RPMI7951 (cell line): Measurements from ENCODE around the gene PRLR. TPM values are rescaled to one million over a fixed set of nuclear protein-coding genes. Genes with fewer than 3 reads are reported as not detected.

ENCODE experiments used
- DNase-seq: peaks from one replicate; pipeline ENCODE4 v3.0.0-alpha.2; 2012; ENCODE audit warnings: low read depth
- total RNA-seq: library from RNA; depleted of rRNA; stranded (reverse); fragments of >200 nt; shearing (Covaris generic); gene quantifications from 2 replicates; pipeline ENCODE4 v1.2.3, GENCODE V29; 2014

Gene PRLR
- total RNA-seq, 1 experiment from 2014 or later, result 0.12 TPM

GRCh38 chr5:35161652-35162273 is 68.5 kb downstream of the PRLR start:
- no peak for DNase-seq

DNA sequence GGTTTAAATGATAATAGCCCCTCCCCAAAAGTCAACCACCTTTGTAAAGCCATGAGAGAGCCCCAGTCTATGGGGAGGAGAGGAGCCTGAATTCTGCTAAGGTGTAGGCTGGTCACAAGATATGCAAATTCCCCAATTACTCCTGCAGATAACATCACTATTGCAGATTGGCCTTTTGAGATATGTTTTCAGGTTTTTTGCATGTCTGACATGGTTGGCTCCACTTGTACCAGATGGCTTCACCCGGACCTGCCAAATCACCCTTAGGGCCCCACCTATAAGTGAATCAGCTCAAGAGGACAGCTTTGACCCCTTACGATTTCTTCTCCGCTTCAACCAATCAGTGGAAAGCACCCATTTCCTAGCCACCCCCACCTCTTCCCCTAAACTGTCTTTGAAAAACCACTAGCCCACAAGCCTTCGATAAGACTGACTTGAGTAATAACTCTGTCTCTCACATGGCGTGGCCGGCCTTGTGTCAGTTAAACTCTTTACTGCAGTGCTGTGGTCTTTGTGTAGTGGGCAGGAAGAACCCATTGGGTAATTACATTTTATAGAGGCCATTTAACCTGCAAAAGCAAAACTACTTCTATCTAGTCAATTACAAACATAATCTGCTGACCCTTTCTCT is 69.7 kb downstream of the PRLR start:
- DNase-seq, result no peak

- DNase-seq, result no peak
Measured at GRCh38 chr5:35159370-35159742, 70.9 kb downstream of the PRLR start.

DNA sequence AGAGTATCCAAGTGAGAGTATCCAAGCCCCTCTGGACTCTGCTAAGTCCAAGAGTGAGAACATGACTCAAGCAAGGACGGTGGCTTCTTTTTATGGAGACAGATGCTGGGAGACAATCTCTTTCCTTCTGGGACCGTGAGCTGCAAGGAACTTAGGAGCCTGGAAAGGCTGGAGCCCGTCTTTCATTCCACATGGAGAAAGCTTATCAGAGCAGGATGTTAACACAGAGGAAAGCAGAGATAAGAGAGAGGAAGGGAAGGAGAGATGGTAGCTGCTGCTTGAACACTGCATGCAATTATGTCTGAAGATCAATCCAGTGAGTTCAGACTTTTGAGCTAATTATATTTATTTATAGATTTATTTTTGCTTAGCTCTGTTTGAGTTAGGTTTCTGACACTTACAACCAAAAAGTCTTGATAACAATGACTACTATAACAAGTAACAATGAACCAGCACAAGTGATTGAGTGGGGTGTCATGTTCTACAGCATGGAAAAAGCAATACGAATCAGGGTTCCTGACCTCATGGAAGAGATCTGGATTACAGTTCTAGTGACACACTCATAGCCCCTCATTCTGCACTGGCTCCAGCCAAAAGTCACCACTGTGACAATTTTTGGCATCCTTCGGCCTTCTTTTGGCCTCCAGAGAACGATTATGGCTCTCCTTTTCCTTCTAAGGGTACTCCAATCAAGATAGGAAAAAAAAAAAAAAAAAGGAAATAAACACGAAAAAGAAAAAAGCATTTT is 71.5 kb downstream of the PRLR start:
- no peak for DNase-seq

DNA sequence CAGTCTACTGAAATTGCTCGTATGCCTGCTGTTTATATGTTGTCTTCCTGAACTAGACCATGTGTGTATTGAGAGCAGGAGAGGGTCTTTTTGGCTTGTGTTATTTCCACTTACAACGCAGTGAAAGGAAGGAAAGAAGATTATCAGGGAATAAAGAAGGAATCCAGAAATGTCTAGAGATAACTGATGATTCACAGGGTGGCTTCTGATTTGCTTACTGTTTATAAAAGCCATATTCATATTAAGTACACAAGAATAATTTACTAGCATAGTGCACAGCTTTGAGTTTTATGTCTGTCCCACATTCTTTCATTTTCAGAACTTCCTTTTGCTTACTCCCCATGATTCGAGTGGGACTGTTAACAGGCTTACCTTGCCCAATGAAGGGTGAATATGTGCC is 72.1 kb downstream of the PRLR start:
- no peak for DNase-seq

- no peak for DNase-seq
Measured at GRCh38 chr5:35153375-35153932, 76.8 kb downstream of the PRLR start.

GRCh38 chr5:35152733-35153132 is 77.6 kb downstream of the PRLR start:
- no peak for DNase-seq

DNA sequence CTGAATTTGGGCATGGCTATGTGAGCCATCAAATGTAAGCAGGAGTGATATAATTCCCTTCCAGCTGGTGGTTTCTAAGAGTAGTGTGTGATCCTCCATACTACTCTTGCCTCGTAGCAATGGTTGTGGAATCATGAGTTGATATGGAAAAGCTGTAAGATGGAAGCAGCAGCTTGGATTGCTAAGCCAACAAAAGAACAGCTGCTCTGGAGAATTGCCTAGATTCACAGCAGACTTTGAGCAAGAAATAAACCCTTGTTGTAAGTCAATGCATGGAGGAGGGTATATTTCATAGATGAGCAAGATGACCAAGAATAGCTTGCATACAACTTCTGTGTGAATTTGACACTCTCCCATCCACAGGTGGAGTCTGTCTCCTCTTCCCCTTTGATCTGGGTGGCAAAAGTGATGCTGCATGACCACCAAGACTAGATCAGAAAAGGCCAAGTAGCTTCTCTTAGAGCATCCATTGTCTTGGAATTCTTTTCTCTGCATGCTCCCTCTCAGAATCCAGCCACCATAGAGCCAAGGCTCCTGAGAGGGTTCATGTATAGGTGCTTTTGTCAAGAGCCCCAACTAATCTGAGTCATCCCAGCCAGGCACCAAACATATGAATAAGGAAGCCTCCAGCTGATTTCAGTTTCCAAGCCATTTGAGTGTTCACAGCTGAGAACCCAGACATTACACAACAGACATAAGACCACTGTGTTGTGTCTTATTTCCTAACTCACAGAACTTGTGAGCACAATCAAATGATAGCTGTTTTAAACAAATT is 79.0 kb downstream of the PRLR start:
- DNase-seq, result peak; percentile 10

GRCh38 chr5:35149041-35149440 is 81.2 kb downstream of the PRLR start:
- DNase-seq, result no peak

DNA sequence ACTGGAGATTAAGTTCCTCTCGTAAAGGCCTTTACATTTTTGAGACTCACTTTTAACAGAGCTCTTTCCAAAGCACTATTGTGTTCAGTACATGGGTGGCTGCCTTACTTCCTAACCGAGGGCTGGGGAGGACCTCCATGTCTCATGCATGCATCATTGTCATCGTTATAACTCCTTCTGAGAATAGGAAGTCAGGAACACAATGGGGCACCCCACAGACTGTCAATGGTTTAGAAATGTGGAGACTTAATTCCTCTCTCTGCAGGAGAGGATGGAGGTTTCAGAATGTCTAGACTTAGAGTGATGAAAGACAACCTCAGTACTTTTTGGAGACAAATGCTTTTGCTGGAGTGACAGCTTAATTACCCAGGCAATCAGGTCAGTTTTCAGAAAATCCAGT is 83.9 kb downstream of the PRLR start:
- no peak for DNase-seq

DNA sequence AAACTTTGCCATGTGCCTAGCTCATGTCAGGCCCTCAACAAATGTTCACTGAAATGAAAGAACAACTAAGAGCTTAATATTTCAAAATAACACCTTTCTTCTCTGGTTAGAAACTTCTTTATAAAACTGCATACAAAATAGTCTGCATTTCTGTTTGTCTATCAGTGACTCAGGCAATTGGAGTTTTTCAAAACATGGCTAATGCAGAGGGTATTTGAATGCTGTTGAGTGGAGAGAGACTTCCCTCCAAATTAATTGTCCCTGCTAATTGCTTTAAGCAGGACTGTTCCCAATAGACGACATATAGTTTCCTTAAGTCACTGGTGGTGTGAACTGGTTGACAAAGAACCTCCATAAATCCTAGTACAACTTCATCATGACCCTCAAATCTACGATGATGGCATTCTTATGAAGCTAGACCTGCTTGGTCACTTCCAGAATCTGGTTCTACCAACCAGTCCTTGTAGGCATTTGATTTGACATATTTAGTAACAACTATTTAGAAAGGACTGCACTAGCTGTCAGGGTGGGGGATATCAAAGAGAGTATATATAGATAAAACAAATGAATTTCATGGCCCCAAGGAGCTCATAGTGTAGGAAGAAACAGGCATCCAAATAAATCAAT is 84.5 kb downstream of the PRLR start:
- no peak for DNase-seq

GRCh38 chr5:35145012-35145411 is 85.3 kb downstream of the PRLR start:
- DNase-seq, result no peak

- DNase-seq, result no peak
Measured at GRCh38 chr5:35143841-35144240, 86.4 kb downstream of the PRLR start.

- no peak for DNase-seq
Measured at GRCh38 chr5:35141739-35142138, 88.5 kb downstream of the PRLR start.

- DNase-seq, result peak; percentile 63
Measured at GRCh38 chr5:35138232-35138631, 92.1 kb downstream of the PRLR start.

DNA sequence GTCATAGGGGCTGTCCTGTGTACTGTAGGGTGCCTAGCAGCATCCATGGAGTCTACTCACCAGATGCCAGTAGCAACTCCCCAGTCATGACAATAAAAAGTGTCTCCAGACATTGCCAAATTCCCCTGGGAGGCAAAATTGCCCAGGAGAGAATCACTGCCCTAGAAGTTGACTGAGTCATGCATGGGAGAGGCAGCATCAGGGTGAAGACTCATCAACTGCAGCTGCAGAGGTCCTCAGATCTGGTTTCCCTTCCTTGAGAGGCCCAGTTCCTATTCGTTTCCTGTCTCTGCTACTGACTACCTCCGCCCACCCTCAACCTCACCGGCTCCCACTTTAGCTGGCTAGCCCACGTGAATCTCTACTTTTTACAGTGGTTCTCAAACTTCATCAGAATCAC is 93.9 kb downstream of the PRLR start:
- DNase-seq, result peak; percentile 97

GRCh38 chr5:35135239-35135700 is 95.0 kb downstream of the PRLR start:
- DNase-seq, result no peak

DNA sequence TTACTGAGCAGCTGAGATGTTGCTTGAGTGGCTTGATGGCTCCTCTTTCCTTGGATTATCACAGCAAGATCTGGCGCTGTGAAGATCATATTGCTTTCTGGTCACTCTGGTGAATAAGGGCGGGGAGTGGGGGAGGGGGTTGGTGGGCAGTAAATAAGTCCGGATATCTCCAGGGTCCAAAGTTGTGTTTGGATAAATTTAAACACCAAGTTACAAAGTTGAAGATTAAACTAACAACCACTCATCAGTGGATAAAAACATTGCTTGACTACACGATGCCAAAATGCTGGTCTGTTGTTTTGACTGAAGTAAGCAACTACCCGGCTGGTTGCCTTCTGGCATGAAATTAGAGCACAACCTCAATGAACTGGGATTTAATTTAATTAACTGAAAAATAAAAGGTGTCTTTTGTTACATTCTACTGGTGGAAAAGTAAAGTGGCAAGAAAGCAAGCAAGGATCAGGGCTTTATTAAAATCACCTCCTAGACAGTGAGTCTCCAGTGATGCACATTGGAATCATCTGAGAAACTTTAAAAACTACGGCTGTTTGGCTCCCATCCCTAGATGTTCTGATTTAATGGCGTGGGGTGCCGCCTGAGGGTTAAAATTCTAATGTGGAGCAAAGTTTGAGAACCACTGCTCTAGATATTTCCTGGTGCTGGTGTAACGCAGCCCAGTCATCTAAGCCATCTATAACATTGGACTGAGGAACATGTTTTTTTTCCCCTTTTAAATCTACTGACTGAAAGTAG is 95.8 kb downstream of the PRLR start:
- no peak for DNase-seq

DNA sequence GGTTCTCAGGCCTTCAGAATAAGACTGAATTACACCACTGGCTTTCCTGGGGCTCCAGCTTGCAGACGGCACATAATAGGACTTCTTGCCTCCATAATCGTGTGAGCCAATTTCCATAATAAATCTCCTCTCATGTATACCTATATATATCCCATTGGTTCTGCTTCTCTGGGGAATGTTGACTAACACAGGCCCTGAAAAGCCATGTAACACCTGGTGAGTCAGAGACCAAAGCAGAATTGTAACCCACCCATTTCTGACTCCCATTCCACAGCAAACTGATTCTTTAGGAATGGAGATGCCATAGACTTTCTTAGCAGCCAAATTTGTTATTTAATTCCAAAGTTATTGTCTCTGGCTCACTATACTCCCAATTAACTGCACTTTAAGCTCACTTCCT is 97.1 kb downstream of the PRLR start:
- no peak for DNase-seq

DNA sequence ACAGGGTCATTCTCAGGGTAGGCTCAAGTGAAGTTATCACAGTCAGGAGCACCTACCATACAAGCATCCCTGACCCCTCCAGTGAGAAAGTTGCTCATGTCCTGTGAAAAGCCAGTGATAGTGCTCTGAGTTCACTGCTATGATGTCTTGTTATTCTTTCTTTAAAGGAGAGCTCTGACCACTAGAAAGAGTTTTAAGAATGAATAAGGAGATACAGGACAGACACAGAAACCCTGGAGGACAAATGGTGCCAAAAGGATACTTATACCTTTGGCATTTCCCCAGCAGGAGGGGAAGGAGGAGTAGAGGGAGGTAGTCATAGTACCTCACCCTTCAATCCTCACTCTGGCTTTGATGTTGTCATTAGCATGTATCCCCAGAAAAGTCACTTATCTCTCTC is 98.6 kb downstream of the PRLR start:
- DNase-seq, result peak; percentile 52
